Measurements from ENCODE around the gene BARD1.

- TF ChIP-seq SP1 (CRISPR knock-in tag; conservative IDR thresholded peaks at IDR 0.05) (no peak), ZNF138 (CRISPR knock-in tag; conservative IDR thresholded peaks at IDR 0.05) (no peak), NR2C2 (CRISPR knock-in tag; IDR thresholded peaks at IDR 0.05) (no peak), MYBL2 (CRISPR knock-in tag; IDR thresholded peaks at IDR 0.05) (no peak), JUN (CRISPR knock-in tag; IDR thresholded peaks at IDR 0.05) (no peak), ZNF423 (CRISPR knock-in tag; IDR thresholded peaks at IDR 0.05) (no peak)
- TF ChIP-seq, protein P1, sequence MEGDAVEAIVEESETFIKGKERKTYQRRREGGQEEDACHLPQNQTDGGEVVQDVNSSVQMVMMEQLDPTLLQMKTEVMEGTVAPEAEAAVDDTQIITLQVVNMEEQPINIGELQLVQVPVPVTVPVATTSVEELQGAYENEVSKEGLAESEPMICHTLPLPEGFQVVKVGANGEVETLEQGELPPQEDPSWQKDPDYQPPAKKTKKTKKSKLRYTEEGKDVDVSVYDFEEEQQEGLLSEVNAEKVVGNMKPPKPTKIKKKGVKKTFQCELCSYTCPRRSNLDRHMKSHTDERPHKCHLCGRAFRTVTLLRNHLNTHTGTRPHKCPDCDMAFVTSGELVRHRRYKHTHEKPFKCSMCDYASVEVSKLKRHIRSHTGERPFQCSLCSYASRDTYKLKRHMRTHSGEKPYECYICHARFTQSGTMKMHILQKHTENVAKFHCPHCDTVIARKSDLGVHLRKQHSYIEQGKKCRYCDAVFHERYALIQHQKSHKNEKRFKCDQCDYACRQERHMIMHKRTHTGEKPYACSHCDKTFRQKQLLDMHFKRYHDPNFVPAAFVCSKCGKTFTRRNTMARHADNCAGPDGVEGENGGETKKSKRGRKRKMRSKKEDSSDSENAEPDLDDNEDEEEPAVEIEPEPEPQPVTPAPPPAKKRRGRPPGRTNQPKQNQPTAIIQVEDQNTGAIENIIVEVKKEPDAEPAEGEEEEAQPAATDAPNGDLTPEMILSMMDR (IDR thresholded peaks at IDR 0.05): no peak
- TF ChIP-seq, protein P2, sequence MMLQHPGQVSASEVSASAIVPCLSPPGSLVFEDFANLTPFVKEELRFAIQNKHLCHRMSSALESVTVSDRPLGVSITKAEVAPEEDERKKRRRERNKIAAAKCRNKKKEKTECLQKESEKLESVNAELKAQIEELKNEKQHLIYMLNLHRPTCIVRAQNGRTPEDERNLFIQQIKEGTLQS (CRISPR knock-in tag; conservative IDR thresholded peaks at IDR 0.05): no peak
- TF ChIP-seq, protein P3, sequence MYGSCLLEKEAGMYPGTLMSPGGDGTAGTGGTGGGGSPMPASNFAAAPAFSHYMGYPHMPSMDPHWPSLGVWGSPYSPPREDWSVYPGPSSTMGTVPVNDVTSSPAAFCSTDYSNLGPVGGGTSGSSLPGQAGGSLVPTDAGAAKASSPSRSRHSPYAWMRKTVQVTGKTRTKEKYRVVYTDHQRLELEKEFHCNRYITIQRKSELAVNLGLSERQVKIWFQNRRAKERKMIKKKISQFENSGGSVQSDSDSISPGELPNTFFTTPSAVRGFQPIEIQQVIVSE (CRISPR knock-in tag; IDR thresholded peaks at IDR 0.05; ENCODE audit: borderline replicate concordance): no peak
- TF ChIP-seq, protein P4, sequence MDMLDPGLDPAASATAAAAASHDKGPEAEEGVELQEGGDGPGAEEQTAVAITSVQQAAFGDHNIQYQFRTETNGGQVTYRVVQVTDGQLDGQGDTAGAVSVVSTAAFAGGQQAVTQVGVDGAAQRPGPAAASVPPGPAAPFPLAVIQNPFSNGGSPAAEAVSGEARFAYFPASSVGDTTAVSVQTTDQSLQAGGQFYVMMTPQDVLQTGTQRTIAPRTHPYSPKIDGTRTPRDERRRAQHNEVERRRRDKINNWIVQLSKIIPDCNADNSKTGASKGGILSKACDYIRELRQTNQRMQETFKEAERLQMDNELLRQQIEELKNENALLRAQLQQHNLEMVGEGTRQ (CRISPR knock-in tag; IDR thresholded peaks at IDR 0.05): no peak
These were observed 44.4 kb upstream of the BARD1 start for GRCh38 chr2:214853906-214854305.

All from WTC11 (cell line).